GM12801 (cell line): ENCODE data around the gene UBE2F.

Experiments
- CTCF ChIP-seq: IDR thresholded peaks from one replicate; pipeline ENCODE4 v1.5.1; 2011; ENCODE audit warnings: control low read depth; ENCODE audit not compliant: insufficient read length; ENCODE audit errors: extremely low read depth

UBE2F gene

GRCh38 chr2:237944302-237944701 lies 22.5 kb upstream of the UBE2F start:
- no peak for TF ChIP-seq CTCF

GRCh38 chr2:237946423-237946822 lies 20.4 kb upstream of the UBE2F start:
- TF ChIP-seq CTCF = no peak

DNA sequence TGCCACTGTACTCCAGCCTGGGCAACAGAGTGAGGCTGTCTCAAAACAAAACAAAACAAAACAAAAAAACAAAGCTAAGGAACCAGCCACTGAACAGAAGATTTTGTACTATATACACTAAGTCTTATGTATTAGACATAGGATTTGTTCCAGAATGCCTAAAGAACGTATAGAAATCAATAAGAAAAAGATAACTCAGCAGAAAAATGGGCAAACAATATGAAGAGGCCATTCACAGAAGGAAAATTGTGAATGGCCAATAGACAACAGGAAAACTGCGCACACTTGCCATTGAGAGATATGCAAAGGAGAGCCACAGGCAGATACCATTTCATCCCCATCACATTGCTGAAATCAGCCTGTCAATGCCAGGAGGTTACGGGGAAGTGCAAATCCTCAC lies 14.9 kb upstream of the UBE2F start:
- no peak for TF ChIP-seq CTCF

GRCh38 chr2:237952851-237953250 lies 14.0 kb upstream of the UBE2F start:
- TF ChIP-seq CTCF = no peak

- no peak for TF ChIP-seq CTCF
These were observed 11.0 kb upstream of the UBE2F start for GRCh38 chr2:237955640-237956401.

DNA sequence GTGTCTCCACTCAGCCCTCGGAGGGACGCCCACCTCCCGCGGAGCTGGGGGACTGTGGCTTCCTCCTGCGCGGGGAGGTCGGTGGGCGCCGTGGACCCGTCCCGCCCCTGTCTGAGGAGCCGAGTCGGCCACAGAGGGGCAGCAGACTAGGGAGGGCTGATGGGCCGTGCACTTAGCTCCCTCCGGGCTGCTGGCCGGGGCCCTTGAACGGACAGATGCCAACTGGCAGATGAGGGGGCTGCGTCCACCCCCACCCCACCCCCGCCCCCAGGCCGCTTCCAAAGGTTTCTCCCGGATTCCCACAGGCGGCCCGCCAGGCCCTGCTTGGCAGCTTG lies 10.4 kb upstream of the UBE2F start:
- no peak for TF ChIP-seq CTCF

GRCh38 chr2:237961637-237962036 lies 5.2 kb upstream of the UBE2F start:
- TF ChIP-seq CTCF = no peak
